Spleen (tissue), 7 donors: ENCODE measurements around the gene RPL35.

Experiments
- POLR2A ChIP-seq, 3 donors: fragments of 450-650 bp; IDR thresholded peaks; one replicate each; pipeline ENCODE4 v1.5.1; 2017; ENCODE audit warnings: antibody characterized with exemption in 3 of 3, mild to moderate bottlenecking in 1 of 3
- POLR2AphosphoS5 ChIP-seq, 3 donors: sonication (generic); formaldehyde crosslinking; IDR thresholded peaks; one replicate each; pipeline ENCODE4 v1.5.1; 2017; ENCODE audit warnings: antibody characterized with exemption in 3 of 3
- TF ChIP-seq, protein P1 (sequence below), 11 experiments: fragments of 200-600 bp in 7 of 11; fragments of 450-650 bp in 4 of 11; sonication (generic) in 4 of 11; IDR thresholded peaks in 8 of 11; conservative IDR thresholded peaks in 3 of 11; 1 replicate in 7 of 11; 2 replicates in 4 of 11; pipeline versions ENCODE4 v1.4.0 to v1.8.0; 2016 to 2021; ENCODE audit warnings: antibody characterized with exemption in 11 of 11, inconsistent platforms in 4 of 11, mild to moderate bottlenecking in 1 of 11
- donor health status: DM: no; HTN: no; CAD: no; lungs with moderate emphysema.
- donor health status: DM: no; HTN: no; CAD: no.
- donor health status: DM: no; HTN: no; CAD: no.

DNA sequence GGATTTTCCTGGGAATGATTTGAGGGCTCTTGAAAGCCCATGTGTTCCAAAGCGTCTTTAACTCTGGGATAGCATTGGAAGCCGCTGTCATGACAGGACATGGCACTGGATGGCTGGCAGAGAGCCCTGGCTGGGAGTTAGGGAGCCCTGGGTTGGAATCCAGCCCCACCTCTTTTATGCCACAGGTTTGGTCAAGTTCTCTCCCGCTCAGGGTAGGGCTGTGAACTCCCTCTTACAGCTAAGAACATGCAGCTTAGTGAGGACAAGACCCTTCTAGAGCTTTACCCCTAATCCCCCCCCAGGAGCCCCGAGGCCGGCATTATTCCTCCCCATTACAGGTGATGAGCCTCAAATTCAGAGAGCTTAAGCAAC lies 47.6 kb downstream of the RPL35 start:
- TF ChIP-seq, protein P1, sequence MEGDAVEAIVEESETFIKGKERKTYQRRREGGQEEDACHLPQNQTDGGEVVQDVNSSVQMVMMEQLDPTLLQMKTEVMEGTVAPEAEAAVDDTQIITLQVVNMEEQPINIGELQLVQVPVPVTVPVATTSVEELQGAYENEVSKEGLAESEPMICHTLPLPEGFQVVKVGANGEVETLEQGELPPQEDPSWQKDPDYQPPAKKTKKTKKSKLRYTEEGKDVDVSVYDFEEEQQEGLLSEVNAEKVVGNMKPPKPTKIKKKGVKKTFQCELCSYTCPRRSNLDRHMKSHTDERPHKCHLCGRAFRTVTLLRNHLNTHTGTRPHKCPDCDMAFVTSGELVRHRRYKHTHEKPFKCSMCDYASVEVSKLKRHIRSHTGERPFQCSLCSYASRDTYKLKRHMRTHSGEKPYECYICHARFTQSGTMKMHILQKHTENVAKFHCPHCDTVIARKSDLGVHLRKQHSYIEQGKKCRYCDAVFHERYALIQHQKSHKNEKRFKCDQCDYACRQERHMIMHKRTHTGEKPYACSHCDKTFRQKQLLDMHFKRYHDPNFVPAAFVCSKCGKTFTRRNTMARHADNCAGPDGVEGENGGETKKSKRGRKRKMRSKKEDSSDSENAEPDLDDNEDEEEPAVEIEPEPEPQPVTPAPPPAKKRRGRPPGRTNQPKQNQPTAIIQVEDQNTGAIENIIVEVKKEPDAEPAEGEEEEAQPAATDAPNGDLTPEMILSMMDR (IDR thresholded peaks at IDR 0.05 in 8 of 11, conservative IDR thresholded peaks at IDR 0.05 in 3 of 11) = no peak
- no peak for TF ChIP-seq POLR2A (IDR thresholded peaks at IDR 0.05)
- TF ChIP-seq POLR2AphosphoS5 (IDR thresholded peaks at IDR 0.05) = no peak
